HepG2 (cell line): ENCODE measurements around the gene CIAO2A. TPM values are rescaled to one million over a fixed set of nuclear protein-coding genes. Genes with fewer than 3 reads are reported as not detected.

Experiments
- ADNP ChIP-seq: sonication (generic); formaldehyde crosslinking; IDR thresholded peaks from 2 replicates; pipeline ENCODE4 v1.4.0; 2020; ENCODE audit warnings: missing genetic modification reagents
- CREB1 ChIP-seq, 2 experiments: fragments of 450-650 bp in 1 of 2; IDR thresholded peaks; 2 replicates each; pipeline ENCODE4 v1.6.1; 2016 to 2017; ENCODE audit warnings: control low read depth in 1 of 2, mild to moderate bottlenecking in 1 of 2, missing compliant biosample characterization in 1 of 2, missing genetic modification characterization in 1 of 2
- CSRNP2 ChIP-seq: sonication (generic); formaldehyde crosslinking; conservative IDR thresholded peaks from 2 replicates; pipeline ENCODE4 v1.8.0; 2022; ENCODE audit warnings: low read depth, missing genetic modification reagents
- EEA1 ChIP-seq: sonication (generic); formaldehyde crosslinking; IDR thresholded peaks from 2 replicates; pipeline ENCODE4 v1.5.1; 2020; ENCODE audit warnings: mild to moderate bottlenecking, missing genetic modification reagents, borderline replicate concordance
- FOXK2 ChIP-seq: fragments of 450-650 bp; IDR thresholded peaks from 2 replicates; pipeline ENCODE4 v1.6.1; 2016
- JUN ChIP-seq: sonication (generic); formaldehyde crosslinking; IDR thresholded peaks from 2 replicates; pipeline ENCODE4 v1.4.0; 2020; ENCODE audit warnings: mild to moderate bottlenecking, missing genetic modification reagents
- MIXL1 ChIP-seq: IDR thresholded peaks from 2 replicates; pipeline ENCODE4 v1.6.1; 2016
- MNT ChIP-seq: fragments of 450-650 bp; IDR thresholded peaks from 2 replicates; pipeline ENCODE4 v1.6.1; 2016
- NFE2L2 ChIP-seq: fragments of 150-350 bp; IDR thresholded peaks from 2 replicates; pipeline ENCODE4 v1.6.1; 2014; ENCODE audit warnings: low read length
- PTBP1 ChIP-seq: fragments of 200-400 bp; formaldehyde crosslinking; IDR thresholded peaks from 2 replicates; pipeline ENCODE4 v1.6.1; 2018; ENCODE audit warnings: low read length, low read depth; ENCODE audit not compliant: poor library complexity, severe bottlenecking
- SOX6 ChIP-seq, 2 experiments: fragments of 450-650 bp in 1 of 2; sonication (generic) in 1 of 2; formaldehyde crosslinking in 1 of 2; IDR thresholded peaks; 2 replicates each; pipeline versions ENCODE4 v1.4.0 to v1.6.1; 2017 to 2020; ENCODE audit warnings: antibody characterized with exemption in 1 of 2, mild to moderate bottlenecking in 1 of 2, missing genetic modification reagents in 1 of 2
- TBL1XR1 ChIP-seq: fragments of 150-350 bp; IDR thresholded peaks from 2 replicates; pipeline ENCODE4 v1.6.1; 2014; ENCODE audit warnings: borderline replicate concordance, low read length; ENCODE audit not compliant: partially characterized antibody
- TBX3 ChIP-seq: fragments of 450-650 bp; IDR thresholded peaks from 2 replicates; pipeline ENCODE4 v1.6.1; 2017; ENCODE audit warnings: antibody characterized with exemption, mild to moderate bottlenecking, inconsistent platforms, borderline replicate concordance
- TRIM24 ChIP-seq: sonication (generic); formaldehyde crosslinking; IDR thresholded peaks from 2 replicates; pipeline ENCODE4 v1.8.0; 2022; ENCODE audit warnings: mild to moderate bottlenecking, missing genetic modification reagents
- ZBTB43 ChIP-seq: sonication (generic); formaldehyde crosslinking; conservative IDR thresholded peaks from 2 replicates; pipeline ENCODE4 v1.4.0; 2020; ENCODE audit warnings: missing genetic modification reagents
- ZKSCAN5 ChIP-seq: sonication (generic); formaldehyde crosslinking; IDR thresholded peaks from 2 replicates; pipeline ENCODE4 v1.5.1; 2020; ENCODE audit warnings: mild to moderate bottlenecking, missing genetic modification reagents
- ZNF142 ChIP-seq: sonication (generic); formaldehyde crosslinking; IDR thresholded peaks from 2 replicates; pipeline ENCODE4 v1.4.0; 2020; ENCODE audit warnings: missing genetic modification reagents
- ZNF335 ChIP-seq: sonication (generic); formaldehyde crosslinking; IDR thresholded peaks from 2 replicates; pipeline ENCODE4 v1.4.0; 2020; ENCODE audit warnings: missing genetic modification reagents
- ZNF577 ChIP-seq: sonication (generic); formaldehyde crosslinking; IDR thresholded peaks from 2 replicates; pipeline ENCODE4 v1.4.0; 2020; ENCODE audit warnings: mild to moderate bottlenecking, low read depth, missing genetic modification reagents, borderline replicate concordance
- ZNF616 ChIP-seq: sonication (generic); formaldehyde crosslinking; IDR thresholded peaks from 2 replicates; pipeline ENCODE4 v1.5.0; 2020; ENCODE audit warnings: low read depth, mild to moderate bottlenecking, missing genetic modification reagents
- ZNF746 ChIP-seq: sonication (generic); formaldehyde crosslinking; IDR thresholded peaks from 2 replicates; pipeline ENCODE4 v1.8.0; 2022; ENCODE audit warnings: mild to moderate bottlenecking, missing genetic modification reagents
- polyA plus RNA-seq, 8 experiments: library from polyadenylated mRNA; depleted of rRNA in 3 of 8; stranded (reverse) in 7 of 8; unstranded in 1 of 8; fragments of >200 nt; fragmentation: Illumina TruSeq in 4 of 8; extraction: Trizol in 4 of 8; gene quantifications; 2 replicates each; pipeline versions ENCODE4 v1.2.1 to v1.2.3, GENCODE V29; 2011 to 2016; ENCODE audit warnings: low read depth in 4 of 8, missing spikeins in 1 of 8, mixed read lengths in 1 of 8; ENCODE audit not compliant: insufficient read depth in 1 of 8
- total RNA-seq, 5 experiments: library from RNA; depleted of rRNA; stranded (reverse); fragments of >200 nt; fragmentation: Illumina TruSeq; extraction: Trizol; gene quantifications; 2 replicates each; pipeline ENCODE4 v1.2.3, GENCODE V29; 2016; ENCODE audit warnings: low read depth in 1 of 5

The CIAO2A gene
- total and polyA plus RNA-seq, 2 of the 13 experiments (the other 11 are each of a cell fraction or from before 2014, with no cell fraction given): 83.0 to 100 TPM

GRCh38 chr15:64072812-64073211 lies 20.8 kb downstream of the CIAO2A start (continued):
- TF ChIP-seq ZNF142 (no peak), CREB1 (IDR thresholded peaks at IDR 0.05) (peak; percentile 12; the same call in 1 of the 2 replicates), CREB1 (CRISPR knock-in tag; IDR thresholded peaks at IDR 0.05) (peak; percentile 79), ADNP (CRISPR knock-in tag) (no peak), ZNF746 (CRISPR knock-in tag) (no peak), JUN (CRISPR knock-in tag) (no peak), PTBP1 (no peak), TRIM24 (CRISPR knock-in tag) (no peak), NFE2L2 (no peak), EEA1 (CRISPR knock-in tag) (no peak), ZNF616 (CRISPR knock-in tag) (no peak), ZNF577 (CRISPR knock-in tag) (no peak), TBL1XR1 (peak; percentile 95), ZBTB43 (CRISPR knock-in tag) (0 out of 2 replicates have a peak, but pooled peaks have one; percentile 31), ZNF335 (CRISPR knock-in tag) (peak; percentile 62; the same call in 1 of the 2 replicates), MNT (no peak), MIXL1 (CRISPR knock-in tag) (peak; percentile 91), FOXK2 (no peak), CSRNP2 (CRISPR knock-in tag) (no peak), ZKSCAN5 (no peak), SOX6 (IDR thresholded peaks at IDR 0.05) (no peak), SOX6 (CRISPR knock-in tag; IDR thresholded peaks at IDR 0.05) (peak; percentile 99), TBX3 (peak; percentile 75; the same call in 1 of the 2 replicates)
